ENCODE measurements around the gene CRK. TPM values are rescaled to one million over a fixed set of nuclear protein-coding genes. Genes with fewer than 3 reads are reported as not detected.

CRK gene
- total RNA-seq, 1 donor from 2014 or later, result 57.5 TPM

GRCh38 chr17:1471490-1471889, 15.5 kb upstream of the CRK start:
- Histone ChIP-seq H3K4me3 (no peak overlapping the region), H3K4me1 (no peaks in the 10 kb centered on the region), H3K27me3 (no peaks in the 10 kb centered on the region), H3K36me3 (peaks cover 0 to 75% of the 10 kb centered on the region in 2 donors), H3K27ac (no peak overlapping the region), H3K9me3 (no peaks in the 10 kb centered on the region)
- no peak for TF ChIP-seq POLR2AphosphoS5 (IDR thresholded peaks at IDR 0.05; ENCODE audit: insufficient read depth in 1 of 2, low read depth in 1 of 2)
- no peak for TF ChIP-seq POLR2A (IDR thresholded peaks at IDR 0.05)
- no peak for TF ChIP-seq CTCF (IDR thresholded peaks at IDR 0.05)
- DNase-seq (ENCODE audit: extremely low spot score in 2 of 2), result no peak
- intact Hi-C loops (cut with DNase I), result no loop called here

GRCh38 chr17:1470755-1471462, 14.9 kb upstream of the CRK start:
- Histone ChIP-seq H3K27ac (no peak overlapping the region), H3K9me3 (no peaks in the 10 kb centered on the region), H3K4me3 (no peak overlapping the region), H3K27me3 (no peaks in the 10 kb centered on the region), H3K4me1 (no peaks in the 10 kb centered on the region), H3K36me3 (peaks cover 0 to 71% of the 10 kb centered on the region in 2 donors)
- TF ChIP-seq POLR2AphosphoS5 (IDR thresholded peaks at IDR 0.05; ENCODE audit: insufficient read depth in 1 of 2, low read depth in 1 of 2) (no peak), POLR2A (IDR thresholded peaks at IDR 0.05) (no peak), CTCF (IDR thresholded peaks at IDR 0.05) (no peak)
- peak in 1 of 2 donors; percentile 85 for DNase-seq (ENCODE audit: extremely low spot score in 2 of 2)
- intact Hi-C loops (cut with DNase I), result no loop called here

GRCh38 chr17:1470071-1470754, 14.2 kb upstream of the CRK start:
- Histone ChIP-seq H3K9me3 (no peaks in the 10 kb centered on the region), H3K4me3 (no peak overlapping the region), H3K27ac (no peak overlapping the region), H3K27me3 (no peaks in the 10 kb centered on the region), H3K4me1 (no peaks in the 10 kb centered on the region), H3K36me3 (peaks cover 0 to 64% of the 10 kb centered on the region in 2 donors)
- no peak for DNase-seq (ENCODE audit: extremely low spot score in 2 of 2)
- intact Hi-C loops (cut with DNase I), result no loop called here
- no peak for TF ChIP-seq POLR2AphosphoS5 (IDR thresholded peaks at IDR 0.05; ENCODE audit: insufficient read depth in 1 of 2, low read depth in 1 of 2)
- TF ChIP-seq POLR2A (IDR thresholded peaks at IDR 0.05), result no peak
- TF ChIP-seq CTCF (IDR thresholded peaks at IDR 0.05), result no peak

- H3K36me3 ChIP-seq, result peaks cover 0 to 61% of the 10 kb centered on the region in 2 donors
- TF ChIP-seq CTCF (IDR thresholded peaks at IDR 0.05) (no peak), POLR2AphosphoS5 (IDR thresholded peaks at IDR 0.05; ENCODE audit: insufficient read depth in 1 of 2, low read depth in 1 of 2) (no peak), POLR2A (IDR thresholded peaks at IDR 0.05) (no peak)
- no peak for DNase-seq (ENCODE audit: extremely low spot score in 2 of 2)
- no peak overlapping the region for H3K27ac ChIP-seq
- intact Hi-C loops (cut with DNase I), result no loop called here
- no peaks in the 10 kb centered on the region for H3K4me1 ChIP-seq
- no peaks in the 10 kb centered on the region for H3K27me3 ChIP-seq
- no peaks in the 10 kb centered on the region for H3K9me3 ChIP-seq
- H3K4me3 ChIP-seq, result no peak overlapping the region
Observed at GRCh38 chr17:1469231-1469852, 13.3 kb upstream of the CRK start.
